Natural killer cell (primary cell): ENCODE data around the gene SF3B5. TPM values are rescaled to one million over a fixed set of nuclear protein-coding genes. Genes with fewer than 3 reads are reported as not detected.
"Not testable (repeated sequence)": the region's sequence is repeated elsewhere in the genome, so short reads cannot be mapped to it uniquely, and the experiment has no call there.

Source experiments
- ATAC-seq, 3 donors: fragments of 150-1000 bp in 2 of 3; fragments of 200-7000 bp in 1 of 3; cut with Tn5 transposase; 1 replicate in 1 of 3; 2 replicates in 2 of 3; pipeline ENCODE4 v1.10.0; 2021; ENCODE audit warnings: mild to moderate bottlenecking in 2 of 3, moderate library complexity in 2 of 3
- DNase-seq, 2 donors: peaks; one replicate each; pipeline versions ENCODE4 v3.0.0 to v3.0.0-alpha.2; 2013 to 2021; ENCODE audit warnings: mixed read lengths in 1 of 2
- H3K27ac ChIP-seq: one replicate; pipeline ENCODE4 v1.5.1; 2013; ENCODE audit warnings: mild to moderate bottlenecking, low read length
- H3K27me3 ChIP-seq: one replicate; pipeline ENCODE4 v1.6.1; 2013; ENCODE audit warnings: low read length; ENCODE audit not compliant: control insufficient read depth, insufficient read depth
- H3K36me3 ChIP-seq: one replicate; pipeline ENCODE4 v1.6.1; 2013; ENCODE audit warnings: low read length; ENCODE audit not compliant: control insufficient read depth, insufficient read depth
- H3K4me1 ChIP-seq: one replicate; pipeline ENCODE4 v1.6.1; 2013; ENCODE audit warnings: low read length; ENCODE audit not compliant: control insufficient read depth, insufficient read depth
- H3K4me3 ChIP-seq: one replicate; pipeline ENCODE4 v1.5.1; 2013; ENCODE audit warnings: low read length
- H3K9me3 ChIP-seq: one replicate; pipeline ENCODE4 v1.6.1; 2013; ENCODE audit warnings: low read length; ENCODE audit not compliant: control insufficient read depth, insufficient read depth
- H3K27ac Mint-ChIP-seq, 2 donors: one replicate each; pipeline ENCODE4 v1.8.0; 2022; ENCODE audit warnings: mild to moderate bottlenecking in 2 of 2, mixed read lengths in 2 of 2, moderate library complexity in 1 of 2
- H3K27me3 Mint-ChIP-seq, 2 donors: one replicate each; pipeline ENCODE4 v1.8.0; 2022; ENCODE audit warnings: low read depth in 2 of 2, mixed read lengths in 2 of 2
- H3K36me3 Mint-ChIP-seq: one replicate; pipeline ENCODE4 v1.8.0; 2022; ENCODE audit warnings: mixed read lengths
- H3K4me1 Mint-ChIP-seq, 2 donors: one replicate each; pipeline ENCODE4 v1.8.0; 2022; ENCODE audit warnings: mixed read lengths in 2 of 2
- H3K4me3 Mint-ChIP-seq: one replicate; pipeline ENCODE4 v1.8.0; 2022; ENCODE audit warnings: mild to moderate bottlenecking, moderate library complexity, mixed read lengths
- H3K9me3 Mint-ChIP-seq, 2 donors: one replicate each; pipeline ENCODE4 v1.8.0; 2022; ENCODE audit warnings: mixed read lengths in 2 of 2
- WGBS: methylation state at CpG from one replicate; pipeline ENCODE4 v1.1.7; 2013; ENCODE audit warnings: missing lambda C conversion rate; ENCODE audit not compliant: insufficient coverage; 5-methylcytosine and 5-hydroxymethylcytosine counted together
- intact Hi-C: fragments of 100-400 bp; cut with micrococcal nuclease; formaldehyde crosslinking; loops from one replicate; pipeline ENCODE4 v1.14.2; 2022
- total RNA-seq, 4 donors: library from RNA; stranded (reverse); fragments of 120-200 nt in 1 of 4; gene quantifications; one replicate each; pipeline versions ENCODE4 v1.2.3 to v1.2.4, GENCODE V29; 2013 to 2022
- TF ChIP-seq, protein P1 (sequence below): fragments of 200-600 bp; IDR thresholded peaks from one replicate; pipeline ENCODE4 v1.8.0; 2022; ENCODE audit warnings: antibody characterized with exemption

Gene SF3B5
- total RNA-seq, 3 donors from 2014 or later (not counting 1 experiment from before 2014, with no cell fraction given): 122 to 145 (median 122) TPM

- no peaks in the 10 kb centered on the region for H3K4me1 Mint-ChIP-seq
- intact Hi-C loops: no loop called here
- H3K27ac Mint-ChIP-seq: no peak overlapping the region
- ATAC-seq (no peak), DNase-seq (no peak)
- H3K9me3 Mint-ChIP-seq: no peaks in the 10 kb centered on the region
- no peak overlapping the region for H3K4me3 ChIP-seq
- no peaks in the 10 kb centered on the region for H3K36me3 ChIP-seq
- no peaks in the 10 kb centered on the region for H3K27me3 ChIP-seq
- H3K9me3 ChIP-seq: no peaks in the 10 kb centered on the region
- no peak overlapping the region for H3K27ac ChIP-seq
- 88% methylated on average over 1 of the region's 3 CpGs for WGBS
- H3K36me3 Mint-ChIP-seq: no peaks in the 10 kb centered on the region
- TF ChIP-seq, protein P1, sequence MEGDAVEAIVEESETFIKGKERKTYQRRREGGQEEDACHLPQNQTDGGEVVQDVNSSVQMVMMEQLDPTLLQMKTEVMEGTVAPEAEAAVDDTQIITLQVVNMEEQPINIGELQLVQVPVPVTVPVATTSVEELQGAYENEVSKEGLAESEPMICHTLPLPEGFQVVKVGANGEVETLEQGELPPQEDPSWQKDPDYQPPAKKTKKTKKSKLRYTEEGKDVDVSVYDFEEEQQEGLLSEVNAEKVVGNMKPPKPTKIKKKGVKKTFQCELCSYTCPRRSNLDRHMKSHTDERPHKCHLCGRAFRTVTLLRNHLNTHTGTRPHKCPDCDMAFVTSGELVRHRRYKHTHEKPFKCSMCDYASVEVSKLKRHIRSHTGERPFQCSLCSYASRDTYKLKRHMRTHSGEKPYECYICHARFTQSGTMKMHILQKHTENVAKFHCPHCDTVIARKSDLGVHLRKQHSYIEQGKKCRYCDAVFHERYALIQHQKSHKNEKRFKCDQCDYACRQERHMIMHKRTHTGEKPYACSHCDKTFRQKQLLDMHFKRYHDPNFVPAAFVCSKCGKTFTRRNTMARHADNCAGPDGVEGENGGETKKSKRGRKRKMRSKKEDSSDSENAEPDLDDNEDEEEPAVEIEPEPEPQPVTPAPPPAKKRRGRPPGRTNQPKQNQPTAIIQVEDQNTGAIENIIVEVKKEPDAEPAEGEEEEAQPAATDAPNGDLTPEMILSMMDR: no peak
- H3K4me1 ChIP-seq: no peaks in the 10 kb centered on the region
- no peak overlapping the region for H3K4me3 Mint-ChIP-seq
- no peaks in the 10 kb centered on the region for H3K27me3 Mint-ChIP-seq
Measured at GRCh38 chr6:144086959-144087358, 8.4 kb downstream of the SF3B5 start.

- H3K9me3 Mint-ChIP-seq: no peaks in the 10 kb centered on the region
- no peak overlapping the region for H3K4me3 ChIP-seq
- H3K27ac Mint-ChIP-seq: no peak overlapping the region
- no peak overlapping the region for H3K4me3 Mint-ChIP-seq
- no peaks in the 10 kb centered on the region for H3K4me1 Mint-ChIP-seq
- H3K9me3 ChIP-seq: no peaks in the 10 kb centered on the region
- H3K27ac ChIP-seq: no peak overlapping the region
- no peak for ATAC-seq
- TF ChIP-seq, protein P1: no peak
- H3K36me3 Mint-ChIP-seq: no peaks in the 10 kb centered on the region
- no peaks in the 10 kb centered on the region for H3K27me3 Mint-ChIP-seq
- no peaks in the 10 kb centered on the region for H3K4me1 ChIP-seq
- no peak for DNase-seq
- H3K27me3 ChIP-seq: no peaks in the 10 kb centered on the region
- intact Hi-C loops: no loop called here
- 100% methylated on average over 1 of the region's 1 CpG for WGBS
- H3K36me3 ChIP-seq: no peaks in the 10 kb centered on the region
Measured at GRCh38 chr6:144083172-144083571, 12.2 kb downstream of the SF3B5 start.

- H3K9me3 Mint-ChIP-seq, DNase-seq, H3K27ac Mint-ChIP-seq, ATAC-seq, H3K4me3 Mint-ChIP-seq, H3K36me3 Mint-ChIP-seq, H3K4me3 ChIP-seq, H3K27ac ChIP-seq, H3K27me3 Mint-ChIP-seq, H3K36me3 ChIP-seq, H3K4me1 ChIP-seq, H3K27me3 ChIP-seq, intact Hi-C loops, H3K9me3 ChIP-seq, H3K4me1 Mint-ChIP-seq: not testable (repeated sequence)
- no CpG with 5 or more reads among the region's 3 CpGs for WGBS
Measured at GRCh38 chr6:144082412-144082811, 13.0 kb downstream of the SF3B5 start.

GRCh38 chr6:144077871-144078270 is 17.5 kb downstream of the SF3B5 start:
- no peaks in the 10 kb centered on the region for H3K36me3 ChIP-seq
- H3K4me1 Mint-ChIP-seq: no peaks in the 10 kb centered on the region

More at GRCh38 chr6:144077871-144078270, 17.5 kb downstream of the SF3B5 start:
- Histone ChIP-seq H3K4me1 (no peaks in the 10 kb centered on the region), H3K4me3 (no peak overlapping the region), H3K27me3 (no peaks in the 10 kb centered on the region), H3K9me3 (no peaks in the 10 kb centered on the region), H3K27ac (no peak overlapping the region)
- intact Hi-C loops: no loop called here
- no peak for DNase-seq
- WGBS: 63% methylated on average over 2 of the region's 2 CpGs
- no peaks in the 10 kb centered on the region for H3K9me3 Mint-ChIP-seq
- no peak overlapping the region for H3K4me3 Mint-ChIP-seq
- peaks cover 0 to 3% of the 10 kb centered on the region in 2 donors for H3K27me3 Mint-ChIP-seq
- H3K27ac Mint-ChIP-seq: no peak overlapping the region
- H3K36me3 Mint-ChIP-seq: no peaks in the 10 kb centered on the region
- ATAC-seq: no peak
- TF ChIP-seq, protein P1: no peak
